ENCODE results near the gene PSMG2.

Gene PSMG2

GRCh38 chr18:12767580-12768155 is 64.8 kb downstream of the PSMG2 start:
- DNase-seq, result no peak

- DNase-seq, result no peak
Measured at GRCh38 chr18:12768625-12769024, 65.8 kb downstream of the PSMG2 start.

- DNase-seq, result no peak
Measured at GRCh38 chr18:12769136-12769535, 66.3 kb downstream of the PSMG2 start.

GRCh38 chr18:12769644-12770440 is 67.0 kb downstream of the PSMG2 start:
- DNase-seq, result no peak

- no peak for DNase-seq
Measured at GRCh38 chr18:12770469-12771219, 67.8 kb downstream of the PSMG2 start.

GRCh38 chr18:12772111-12772510 is 69.3 kb downstream of the PSMG2 start:
- peak; percentile 34 for DNase-seq

- DNase-seq, result no peak
Measured at GRCh38 chr18:12773369-12773768, 70.5 kb downstream of the PSMG2 start.

GRCh38 chr18:12774982-12775381 is 72.1 kb downstream of the PSMG2 start:
- no peak for DNase-seq
